ENCODE results near the gene CEP70. TPM values are rescaled to one million over a fixed set of nuclear protein-coding genes. Genes with fewer than 3 reads are reported as not detected.

The CEP70 gene
- total RNA-seq, 1 experiment from 2014 or later: 43.9 TPM

- H3K27ac ChIP-seq (ENCODE audit: low read length): no peak overlapping the region
- no peaks in the 10 kb centered on the region for H3K36me3 ChIP-seq (ENCODE audit: insufficient read depth, low read length)
- H3K9me2 ChIP-seq (replicated peaks; ENCODE audit: insufficient read depth, low read length): no peaks in the 10 kb centered on the region
- no peak for DNase-seq
- H4K20me1 ChIP-seq (ENCODE audit: insufficient read depth, low read depth, low read length): no peaks in the 10 kb centered on the region
- no peak overlapping the region for H3K4me2 ChIP-seq (ENCODE audit: low read depth, low read length, poor library complexity, severe bottlenecking)
- peaks cover 4% of the 10 kb centered on the region for H3K4me1 ChIP-seq (ENCODE audit: low read length)
- H3K4me3 ChIP-seq (ENCODE audit: low read length): no peak overlapping the region
- no peaks in the 10 kb centered on the region for H3K9me3 ChIP-seq (ENCODE audit: low read length)
- H3K79me2 ChIP-seq (ENCODE audit: low read length): no peaks in the 10 kb centered on the region
- H3K9ac ChIP-seq (ENCODE audit: low read length): no peak overlapping the region
- no peak overlapping the region for H2AFZ ChIP-seq (ENCODE audit: low read length)
- no peaks in the 10 kb centered on the region for H3K27me3 ChIP-seq (ENCODE audit: low read length)
These were observed 116.3 kb downstream of the CEP70 start for GRCh38 chr3:138477801-138478200.

DNA sequence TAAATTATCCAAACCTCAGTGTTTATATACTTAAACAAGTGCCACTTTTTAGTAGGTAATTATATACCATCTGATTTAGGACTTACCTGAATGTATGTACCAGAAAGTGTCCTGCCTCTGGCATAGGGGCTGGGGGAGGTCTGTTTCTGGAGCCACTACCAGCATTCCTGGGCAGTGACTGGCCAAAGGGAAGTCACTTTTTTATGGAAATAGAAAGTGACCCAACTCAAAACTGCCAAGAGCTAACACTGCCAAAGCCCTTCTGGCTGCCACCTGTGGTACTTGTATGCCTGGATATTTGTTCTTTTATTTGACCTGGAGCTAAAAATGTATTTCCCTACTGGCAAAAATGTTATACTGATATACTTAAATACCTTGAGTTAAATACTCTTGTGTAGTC, 116.9 kb downstream of the CEP70 start:
- H4K20me1 ChIP-seq (ENCODE audit: insufficient read depth, low read depth, low read length): no peaks in the 10 kb centered on the region
- no peaks in the 10 kb centered on the region for H3K9me2 ChIP-seq (replicated peaks; ENCODE audit: insufficient read depth, low read length)
- DNase-seq: no peak
- H3K36me3 ChIP-seq (ENCODE audit: insufficient read depth, low read length): no peaks in the 10 kb centered on the region
- no peaks in the 10 kb centered on the region for H3K79me2 ChIP-seq (ENCODE audit: low read length)
- H3K4me1 ChIP-seq (ENCODE audit: low read length): peaks cover 4% of the 10 kb centered on the region
- H2AFZ ChIP-seq (ENCODE audit: low read length): no peak overlapping the region
- no peak overlapping the region for H3K9ac ChIP-seq (ENCODE audit: low read length)
- no peak overlapping the region for H3K4me2 ChIP-seq (ENCODE audit: low read depth, low read length, poor library complexity, severe bottlenecking)
- no peaks in the 10 kb centered on the region for H3K9me3 ChIP-seq (ENCODE audit: low read length)
- H3K27me3 ChIP-seq (ENCODE audit: low read length): no peaks in the 10 kb centered on the region
- H3K4me3 ChIP-seq (ENCODE audit: low read length): no peak overlapping the region
- no peak overlapping the region for H3K27ac ChIP-seq (ENCODE audit: low read length)

DNA sequence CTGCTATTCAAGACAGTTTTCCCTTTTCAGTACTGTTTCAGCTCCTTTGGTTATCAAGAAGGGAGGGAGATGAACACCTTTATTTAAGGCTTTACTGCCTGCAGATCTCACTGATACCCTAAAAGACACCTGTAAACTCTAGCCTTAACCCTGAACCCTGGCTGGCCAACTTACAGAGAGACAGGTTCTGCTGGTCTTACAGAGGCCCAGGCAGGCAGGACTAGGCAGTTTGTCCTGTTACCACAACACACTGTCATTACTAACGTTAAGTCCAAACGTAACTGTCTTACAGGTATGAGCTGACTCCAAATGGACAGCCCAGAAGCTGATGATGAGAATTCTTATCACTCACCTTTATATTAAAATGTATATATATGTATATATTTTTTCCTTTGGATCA, 117.5 kb downstream of the CEP70 start:
- Histone ChIP-seq H3K9me2 (replicated peaks; ENCODE audit: insufficient read depth, low read length) (no peaks in the 10 kb centered on the region), H3K27me3 (ENCODE audit: low read length) (no peaks in the 10 kb centered on the region), H2AFZ (ENCODE audit: low read length) (no peak overlapping the region), H3K4me2 (ENCODE audit: low read depth, low read length, poor library complexity, severe bottlenecking) (no peak overlapping the region), H3K27ac (ENCODE audit: low read length) (no peak overlapping the region), H3K4me1 (ENCODE audit: low read length) (peaks cover 4% of the 10 kb centered on the region), H3K9ac (ENCODE audit: low read length) (no peak overlapping the region), H4K20me1 (ENCODE audit: insufficient read depth, low read depth, low read length) (no peaks in the 10 kb centered on the region), H3K36me3 (ENCODE audit: insufficient read depth, low read length) (no peaks in the 10 kb centered on the region), H3K79me2 (ENCODE audit: low read length) (no peaks in the 10 kb centered on the region), H3K9me3 (ENCODE audit: low read length) (no peaks in the 10 kb centered on the region), H3K4me3 (ENCODE audit: low read length) (no peak overlapping the region)
- DNase-seq: no peak

GRCh38 chr3:138474163-138474562, 119.9 kb downstream of the CEP70 start:
- DNase-seq: no peak
- Histone ChIP-seq H3K27me3 (ENCODE audit: low read length) (no peaks in the 10 kb centered on the region), H3K9ac (ENCODE audit: low read length) (no peak overlapping the region), H3K27ac (ENCODE audit: low read length) (no peak overlapping the region), H3K9me3 (ENCODE audit: low read length) (no peaks in the 10 kb centered on the region), H3K36me3 (ENCODE audit: insufficient read depth, low read length) (no peaks in the 10 kb centered on the region), H3K4me1 (ENCODE audit: low read length) (no peaks in the 10 kb centered on the region), H4K20me1 (ENCODE audit: insufficient read depth, low read depth, low read length) (no peaks in the 10 kb centered on the region), H2AFZ (ENCODE audit: low read length) (no peak overlapping the region), H3K9me2 (replicated peaks; ENCODE audit: insufficient read depth, low read length) (no peaks in the 10 kb centered on the region), H3K4me3 (ENCODE audit: low read length) (no peak overlapping the region), H3K4me2 (ENCODE audit: low read depth, low read length, poor library complexity, severe bottlenecking) (no peak overlapping the region), H3K79me2 (ENCODE audit: low read length) (no peaks in the 10 kb centered on the region)

DNA sequence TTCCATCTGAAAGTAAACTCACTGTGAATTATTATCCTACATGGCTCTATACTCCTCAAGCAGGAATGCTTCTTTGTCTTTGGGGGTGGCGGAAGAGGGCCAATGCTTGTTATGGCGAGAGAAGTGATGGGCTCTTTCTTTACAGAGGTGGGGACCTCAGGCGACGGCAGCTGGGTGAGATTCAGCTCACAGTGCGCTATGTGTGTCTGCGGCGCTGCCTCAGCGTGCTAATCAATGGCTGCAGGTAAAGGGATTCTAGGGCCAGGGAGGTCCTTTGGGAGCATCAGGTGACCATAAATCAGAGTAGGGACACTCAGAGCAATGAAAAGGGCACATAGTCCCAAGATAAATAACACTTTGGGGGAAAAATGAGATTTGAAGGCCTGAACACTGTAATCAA, 120.7 kb downstream of the CEP70 start:
- no peaks in the 10 kb centered on the region for H3K36me3 ChIP-seq (ENCODE audit: insufficient read depth, low read length)
- no peak overlapping the region for H3K4me2 ChIP-seq (ENCODE audit: low read depth, low read length, poor library complexity, severe bottlenecking)
- no peaks in the 10 kb centered on the region for H3K9me3 ChIP-seq (ENCODE audit: low read length)
- no peak overlapping the region for H3K27ac ChIP-seq (ENCODE audit: low read length)
- H3K9ac ChIP-seq (ENCODE audit: low read length): no peak overlapping the region
- DNase-seq: no peak
- H4K20me1 ChIP-seq (ENCODE audit: insufficient read depth, low read depth, low read length): no peaks in the 10 kb centered on the region
- no peaks in the 10 kb centered on the region for H3K4me1 ChIP-seq (ENCODE audit: low read length)
- H3K4me3 ChIP-seq (ENCODE audit: low read length): no peak overlapping the region
- H3K27me3 ChIP-seq (ENCODE audit: low read length): no peaks in the 10 kb centered on the region
- no peaks in the 10 kb centered on the region for H3K79me2 ChIP-seq (ENCODE audit: low read length)
- H3K9me2 ChIP-seq (replicated peaks; ENCODE audit: insufficient read depth, low read length): no peaks in the 10 kb centered on the region
- no peak overlapping the region for H2AFZ ChIP-seq (ENCODE audit: low read length)

DNA sequence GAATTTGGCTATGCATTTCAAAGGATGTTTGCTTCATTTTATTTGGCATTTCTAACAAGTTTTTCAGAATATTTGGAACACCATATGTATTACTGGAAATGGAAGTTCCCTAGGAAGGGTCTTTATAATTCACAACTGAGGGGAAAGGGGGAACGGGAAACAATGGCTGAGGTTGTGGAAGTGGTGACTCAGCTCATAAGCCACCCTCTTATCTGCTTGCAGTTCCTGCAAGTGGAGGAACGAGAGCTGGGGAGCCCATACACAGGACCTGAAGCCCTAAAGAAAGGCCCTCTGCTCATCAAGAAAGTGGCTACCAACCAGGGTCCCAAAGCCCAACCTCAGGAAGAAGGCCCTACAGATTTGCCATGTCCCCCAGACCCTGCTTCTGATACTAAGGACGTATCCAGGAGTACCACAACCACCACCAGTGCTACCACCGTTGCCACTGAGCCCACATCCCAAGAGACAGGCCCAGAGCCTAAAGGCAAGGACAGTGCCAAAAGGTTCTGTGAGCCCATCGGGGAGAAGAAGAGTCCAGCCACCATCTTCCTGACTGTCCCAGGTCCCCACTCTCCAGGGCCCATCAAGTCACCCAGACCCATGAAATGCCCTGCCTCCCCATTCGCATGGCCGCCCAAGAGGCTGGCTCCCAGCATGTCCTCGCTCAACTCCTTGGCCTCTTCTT, 121.8 kb downstream of the CEP70 start:
- H3K27ac ChIP-seq (ENCODE audit: low read length): no peak overlapping the region
- DNase-seq: no peak

GRCh38 chr3:138471481-138471880, 122.6 kb downstream of the CEP70 start:
- no peak overlapping the region for H3K9ac ChIP-seq (ENCODE audit: low read length)
- H4K20me1 ChIP-seq (ENCODE audit: insufficient read depth, low read depth, low read length): no peaks in the 10 kb centered on the region
- no peak for DNase-seq
- H2AFZ ChIP-seq (ENCODE audit: low read length): no peak overlapping the region
- H3K9me2 ChIP-seq (replicated peaks; ENCODE audit: insufficient read depth, low read length): no peaks in the 10 kb centered on the region
- H3K9me3 ChIP-seq (ENCODE audit: low read length): no peaks in the 10 kb centered on the region
- no peak overlapping the region for H3K27ac ChIP-seq (ENCODE audit: low read length)
- no peaks in the 10 kb centered on the region for H3K27me3 ChIP-seq (ENCODE audit: low read length)
- H3K4me1 ChIP-seq (ENCODE audit: low read length): peaks cover 4% of the 10 kb centered on the region
- no peaks in the 10 kb centered on the region for H3K79me2 ChIP-seq (ENCODE audit: low read length)
- H3K4me2 ChIP-seq (ENCODE audit: low read depth, low read length, poor library complexity, severe bottlenecking): no peak overlapping the region
- no peaks in the 10 kb centered on the region for H3K36me3 ChIP-seq (ENCODE audit: insufficient read depth, low read length)
- H3K4me3 ChIP-seq (ENCODE audit: low read length): no peak overlapping the region

More for the DNA sequence above, 121.8 kb downstream of the CEP70 start:
- Histone ChIP-seq H3K27me3 (ENCODE audit: low read length) (no peaks in the 10 kb centered on the region), H3K9me3 (ENCODE audit: low read length) (no peaks in the 10 kb centered on the region), H4K20me1 (ENCODE audit: insufficient read depth, low read depth, low read length) (no peaks in the 10 kb centered on the region), H3K9ac (ENCODE audit: low read length) (no peak overlapping the region), H3K4me1 (ENCODE audit: low read length) (no peaks in the 10 kb centered on the region), H2AFZ (ENCODE audit: low read length) (no peak overlapping the region), H3K36me3 (ENCODE audit: insufficient read depth, low read length) (no peaks in the 10 kb centered on the region), H3K79me2 (ENCODE audit: low read length) (no peaks in the 10 kb centered on the region), H3K9me2 (replicated peaks; ENCODE audit: insufficient read depth, low read length) (no peaks in the 10 kb centered on the region), H3K4me3 (ENCODE audit: low read length) (no peak overlapping the region), H3K4me2 (ENCODE audit: low read depth, low read length, poor library complexity, severe bottlenecking) (no peak overlapping the region)

DNA sequence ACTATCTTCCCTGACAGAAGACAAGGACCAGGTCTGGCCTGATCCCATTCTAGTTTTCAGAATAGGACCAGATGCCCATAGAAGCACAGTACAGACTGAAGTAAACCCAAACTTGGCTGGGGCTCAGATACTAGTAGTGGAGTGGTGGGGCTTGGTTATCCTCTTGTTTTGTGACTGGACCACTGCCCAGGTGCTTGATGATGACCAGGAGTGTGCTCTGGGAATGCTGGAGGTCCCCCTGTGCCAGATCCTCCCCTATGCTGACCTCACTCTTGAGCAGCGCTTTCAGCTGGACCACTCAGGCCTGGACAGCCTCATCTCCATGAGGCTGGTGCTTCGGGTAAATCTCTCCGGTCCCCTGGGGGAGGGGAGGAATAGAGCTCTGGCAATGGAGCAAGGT, 123.4 kb downstream of the CEP70 start:
- Histone ChIP-seq H3K36me3 (ENCODE audit: insufficient read depth, low read length) (no peaks in the 10 kb centered on the region), H3K9me3 (ENCODE audit: low read length) (no peaks in the 10 kb centered on the region), H3K4me1 (ENCODE audit: low read length) (peaks cover 12% of the 10 kb centered on the region), H3K9me2 (replicated peaks; ENCODE audit: insufficient read depth, low read length) (no peaks in the 10 kb centered on the region), H3K9ac (ENCODE audit: low read length) (no peak overlapping the region), H3K27me3 (ENCODE audit: low read length) (no peaks in the 10 kb centered on the region), H3K27ac (ENCODE audit: low read length) (no peak overlapping the region), H4K20me1 (ENCODE audit: insufficient read depth, low read depth, low read length) (no peaks in the 10 kb centered on the region), H3K4me3 (ENCODE audit: low read length) (no peak overlapping the region), H3K79me2 (ENCODE audit: low read length) (no peaks in the 10 kb centered on the region), H2AFZ (ENCODE audit: low read length) (no peak overlapping the region), H3K4me2 (ENCODE audit: low read depth, low read length, poor library complexity, severe bottlenecking) (no peak overlapping the region)
- no peak for DNase-seq
